ENCODE data around the gene DNAJC12. TPM values are rescaled to one million over a fixed set of nuclear protein-coding genes. Genes with fewer than 3 reads are reported as not detected.

DNAJC12 gene
- total and polyA plus RNA-seq, 11 donors, result 1.5 to 6.5 (median 4.8) TPM

- Histone ChIP-seq H3K4me1 (peaks cover 0 to 3% (median 0%) of the 10 kb centered on the region in 12 donors), H3K9me3 (no peaks in the 10 kb centered on the region), H3K27me3 (no peaks in the 10 kb centered on the region), H3K4me3 (no peak overlapping the region), H3K27ac (no peak overlapping the region), H3K36me3 (no peaks in the 10 kb centered on the region)
- no peak for TF ChIP-seq POLR2A (IDR thresholded peaks at IDR 0.05)
- TF ChIP-seq, protein P1, sequence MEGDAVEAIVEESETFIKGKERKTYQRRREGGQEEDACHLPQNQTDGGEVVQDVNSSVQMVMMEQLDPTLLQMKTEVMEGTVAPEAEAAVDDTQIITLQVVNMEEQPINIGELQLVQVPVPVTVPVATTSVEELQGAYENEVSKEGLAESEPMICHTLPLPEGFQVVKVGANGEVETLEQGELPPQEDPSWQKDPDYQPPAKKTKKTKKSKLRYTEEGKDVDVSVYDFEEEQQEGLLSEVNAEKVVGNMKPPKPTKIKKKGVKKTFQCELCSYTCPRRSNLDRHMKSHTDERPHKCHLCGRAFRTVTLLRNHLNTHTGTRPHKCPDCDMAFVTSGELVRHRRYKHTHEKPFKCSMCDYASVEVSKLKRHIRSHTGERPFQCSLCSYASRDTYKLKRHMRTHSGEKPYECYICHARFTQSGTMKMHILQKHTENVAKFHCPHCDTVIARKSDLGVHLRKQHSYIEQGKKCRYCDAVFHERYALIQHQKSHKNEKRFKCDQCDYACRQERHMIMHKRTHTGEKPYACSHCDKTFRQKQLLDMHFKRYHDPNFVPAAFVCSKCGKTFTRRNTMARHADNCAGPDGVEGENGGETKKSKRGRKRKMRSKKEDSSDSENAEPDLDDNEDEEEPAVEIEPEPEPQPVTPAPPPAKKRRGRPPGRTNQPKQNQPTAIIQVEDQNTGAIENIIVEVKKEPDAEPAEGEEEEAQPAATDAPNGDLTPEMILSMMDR (IDR thresholded peaks at IDR 0.05), result no peak
- ATAC-seq, result no peak
- WGBS, 4 donors, result 85 to 95% (median 93%) methylated on average over 6 of the region's 6 CpGs
- no peak for DNase-seq
- intact Hi-C loops (cut with DNase I), result no loop called here
Measured at GRCh38 chr10:67869996-67870395, 32.0 kb upstream of the DNAJC12 start.

DNA sequence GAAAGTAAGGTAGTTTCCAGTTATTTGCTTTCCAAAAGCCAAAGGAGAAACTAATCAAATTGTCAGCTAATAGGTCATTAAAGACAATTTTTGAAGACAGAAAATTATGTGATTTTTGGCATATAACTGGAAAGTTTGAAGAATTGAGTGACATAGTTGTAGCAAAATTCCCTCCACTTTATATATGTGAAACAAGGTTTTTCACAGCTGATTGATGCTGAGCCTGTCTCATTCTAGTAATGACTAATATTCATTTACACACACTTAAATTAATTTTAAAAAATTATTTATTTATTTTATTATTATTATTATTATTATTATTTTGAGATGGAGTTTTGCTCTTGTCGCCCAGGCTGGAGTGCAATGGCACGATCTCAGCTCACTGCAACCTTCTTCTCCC is 30.1 kb upstream of the DNAJC12 start:
- H3K9me3 ChIP-seq, result no peaks in the 10 kb centered on the region
- intact Hi-C loops (cut with DNase I), result no loop called here
- DNase-seq (no peak), ATAC-seq (no peak)
- H3K4me3 ChIP-seq, result no peak overlapping the region
- WGBS, 4 donors, result 94 to 99% (median 96%) methylated on average over 2 of the region's 2 CpGs
- H3K4me1 ChIP-seq, result peaks cover 0 to 5% (median 0%) of the 10 kb centered on the region in 12 donors
- no peak overlapping the region for H3K27ac ChIP-seq
- no peaks in the 10 kb centered on the region for H3K36me3 ChIP-seq
- no peak for TF ChIP-seq POLR2A (IDR thresholded peaks at IDR 0.05)
- TF ChIP-seq, protein P1 (IDR thresholded peaks at IDR 0.05), result no peak
- no peaks in the 10 kb centered on the region for H3K27me3 ChIP-seq

GRCh38 chr10:67864607-67865371 is 26.8 kb upstream of the DNAJC12 start:
- WGBS, 4 donors, result 82 to 85% (median 84%) methylated on average over 8 to 10 of the region's 10 CpGs
- no peak for ATAC-seq

GRCh38 chr10:67863094-67863493 is 25.1 kb upstream of the DNAJC12 start:
- H3K4me3 ChIP-seq, result no peak overlapping the region
- H3K27ac ChIP-seq, result no peak overlapping the region
- H3K27me3 ChIP-seq, result no peaks in the 10 kb centered on the region
- no peak for ATAC-seq
- peaks cover 0 to 5% (median 0%) of the 10 kb centered on the region in 12 donors for H3K4me1 ChIP-seq
- no peak for DNase-seq
- H3K9me3 ChIP-seq, result no peaks in the 10 kb centered on the region
- H3K36me3 ChIP-seq, result no peaks in the 10 kb centered on the region
- TF ChIP-seq, protein P1 (IDR thresholded peaks at IDR 0.05), result no peak
- TF ChIP-seq POLR2A (IDR thresholded peaks at IDR 0.05), result no peak
- WGBS, 4 donors, result 66 to 74% (median 69%) methylated on average over 2 of the region's 2 CpGs
- intact Hi-C loops (cut with DNase I), result no loop called here

More at GRCh38 chr10:67864607-67865371, 26.8 kb upstream of the DNAJC12 start:
- peaks cover 0 to 5% (median 0%) of the 10 kb centered on the region in 12 donors for H3K4me1 ChIP-seq
- no peak overlapping the region for H3K4me3 ChIP-seq
- no peaks in the 10 kb centered on the region for H3K36me3 ChIP-seq
- peak overlapping the region in 1 of 12 donors; percentile 2 for H3K27ac ChIP-seq
- DNase-seq, result no peak
- no peaks in the 10 kb centered on the region for H3K27me3 ChIP-seq
- intact Hi-C loops (cut with DNase I), result no loop called here
- no peak for TF ChIP-seq POLR2A (IDR thresholded peaks at IDR 0.05)
- TF ChIP-seq, protein P1 (IDR thresholded peaks at IDR 0.05), result no peak
- H3K9me3 ChIP-seq, result no peaks in the 10 kb centered on the region

All from heart left ventricle (tissue), 16 donors.